ENCODE results near the gene TSHZ2. TPM values are rescaled to one million over a fixed set of nuclear protein-coding genes. Genes with fewer than 3 reads are reported as not detected.
A peak's percentile ranks its signal among the peaks of the same experiment; 100 is the strongest.

Gene TSHZ2
- total RNA-seq, 4 donors from 2014 or later, result 1.9 to 12.9 (median 5.0) TPM

- in situ Hi-C loops (cut with MboI; ENCODE audit: low pct_ligation_motif_present in 1 of 4, low pct_unique_long_range_greater_than_20kb in 1 of 4, low sequenced_read_pairs in 3 of 4), result no loop called here
Measured at GRCh38 chr20:53028337-53029007, 56.3 kb downstream of the TSHZ2 start.

GRCh38 chr20:53030061-53030460, 57.9 kb downstream of the TSHZ2 start:
- Histone ChIP-seq H3K4me1 (no peaks in the 10 kb centered on the region), H3K27ac (no peak overlapping the region), H3K27me3 (no peaks in the 10 kb centered on the region), H3K36me3 (no peaks in the 10 kb centered on the region), H3K9me3 (no peaks in the 10 kb centered on the region), H3K4me3 (no peak overlapping the region)
- 43 to 55% methylated on average over 3 of the region's 3 CpGs for WGBS, 2 donors (ENCODE audit: low coverage in 1 of 2)
- intact Hi-C loops (cut with DNase I; ENCODE audit: low total_unique reads), result no loop called here
- no peak for DNase-seq
- no peak for TF ChIP-seq EP300 (IDR thresholded peaks at IDR 0.05; ENCODE audit: low read depth)
- in situ Hi-C loops (cut with MboI; ENCODE audit: low pct_ligation_motif_present in 1 of 4, low pct_unique_long_range_greater_than_20kb in 1 of 4, low sequenced_read_pairs in 3 of 4), result no loop called here

More at GRCh38 chr20:53028337-53029007, 56.3 kb downstream of the TSHZ2 start:
- intact Hi-C loops (cut with DNase I; ENCODE audit: low total_unique reads), result no loop called here
- Histone ChIP-seq H3K36me3 (no peaks in the 10 kb centered on the region), H3K27me3 (no peaks in the 10 kb centered on the region), H3K4me1 (no peaks in the 10 kb centered on the region), H3K9me3 (no peaks in the 10 kb centered on the region), H3K27ac (no peak overlapping the region), H3K4me3 (no peak overlapping the region)
- no peak for DNase-seq
- no peak for TF ChIP-seq POLR2A (IDR thresholded peaks at IDR 0.05)
- no peak for TF ChIP-seq POLR2AphosphoS5 (IDR thresholded peaks at IDR 0.05)
- TF ChIP-seq EP300 (IDR thresholded peaks at IDR 0.05; ENCODE audit: low read depth), result no peak
- no peak for TF ChIP-seq CTCF (IDR thresholded peaks at IDR 0.05)
- 82 to 84% methylated on average over 4 to 6 of the region's 6 CpGs for WGBS, 2 donors (ENCODE audit: low coverage in 1 of 2)

- WGBS, 2 donors (ENCODE audit: low coverage in 1 of 2), result 62 to 80% methylated on average over 11 of the region's 11 CpGs
- no peak for DNase-seq
- H3K9me3 ChIP-seq, result no peaks in the 10 kb centered on the region
- intact Hi-C loops (cut with DNase I; ENCODE audit: low total_unique reads) (no loop called here), in situ Hi-C loops (cut with MboI; ENCODE audit: low pct_ligation_motif_present in 1 of 4, low pct_unique_long_range_greater_than_20kb in 1 of 4, low sequenced_read_pairs in 3 of 4) (no loop called here)
- H3K4me1 ChIP-seq, result no peaks in the 10 kb centered on the region
- TF ChIP-seq POLR2AphosphoS5 (IDR thresholded peaks at IDR 0.05), result no peak
- no peak for TF ChIP-seq POLR2A (IDR thresholded peaks at IDR 0.05)
- TF ChIP-seq CTCF (IDR thresholded peaks at IDR 0.05), result no peak
- TF ChIP-seq EP300 (IDR thresholded peaks at IDR 0.05; ENCODE audit: low read depth), result no peak
- no peak overlapping the region for H3K27ac ChIP-seq
- H3K4me3 ChIP-seq, result no peak overlapping the region
- no peaks in the 10 kb centered on the region for H3K27me3 ChIP-seq
- no peaks in the 10 kb centered on the region for H3K36me3 ChIP-seq
Measured at GRCh38 chr20:53032046-53032445, 59.9 kb downstream of the TSHZ2 start.

- intact Hi-C loops (cut with DNase I; ENCODE audit: low total_unique reads) (no loop called here), in situ Hi-C loops (cut with MboI; ENCODE audit: low pct_ligation_motif_present in 1 of 4, low pct_unique_long_range_greater_than_20kb in 1 of 4, low sequenced_read_pairs in 3 of 4) (no loop called here)
- no peaks in the 10 kb centered on the region for H3K4me1 ChIP-seq
- TF ChIP-seq POLR2AphosphoS5 (IDR thresholded peaks at IDR 0.05) (peak in 1 of 3 donors; percentile 29), POLR2A (IDR thresholded peaks at IDR 0.05) (no peak)
- DNase-seq, result no peak
- H3K9me3 ChIP-seq, result no peaks in the 10 kb centered on the region
- no peaks in the 10 kb centered on the region for H3K27me3 ChIP-seq
- no peak overlapping the region for H3K4me3 ChIP-seq
- 61 to 76% methylated on average over 5 of the region's 5 CpGs for WGBS, 2 donors (ENCODE audit: low coverage in 1 of 2)
- H3K36me3 ChIP-seq, result no peaks in the 10 kb centered on the region
- no peak overlapping the region for H3K27ac ChIP-seq
Measured at GRCh38 chr20:53032478-53032932, 60.3 kb downstream of the TSHZ2 start.

GRCh38 chr20:53033176-53033575, 61.0 kb downstream of the TSHZ2 start:
- no peaks in the 10 kb centered on the region for H3K27me3 ChIP-seq
- in situ Hi-C loops (cut with MboI; ENCODE audit: low pct_ligation_motif_present in 1 of 4, low pct_unique_long_range_greater_than_20kb in 1 of 4, low sequenced_read_pairs in 3 of 4) (no loop called here), intact Hi-C loops (cut with DNase I; ENCODE audit: low total_unique reads) (no loop called here)
- 67 to 70% methylated on average over 6 of the region's 6 CpGs for WGBS, 2 donors (ENCODE audit: low coverage in 1 of 2)
- no peak for DNase-seq
- no peaks in the 10 kb centered on the region for H3K4me1 ChIP-seq
- no peaks in the 10 kb centered on the region for H3K36me3 ChIP-seq
- H3K9me3 ChIP-seq, result no peaks in the 10 kb centered on the region
- no peak overlapping the region for H3K27ac ChIP-seq
- H3K4me3 ChIP-seq, result no peak overlapping the region
- TF ChIP-seq POLR2A (IDR thresholded peaks at IDR 0.05) (no peak), EP300 (IDR thresholded peaks at IDR 0.05; ENCODE audit: low read depth) (no peak), CTCF (IDR thresholded peaks at IDR 0.05) (no peak), POLR2AphosphoS5 (IDR thresholded peaks at IDR 0.05) (no peak)
